GM10847 (cell line): Measurements from ENCODE around the gene GMDS.

Experiments
- POLR2A ChIP-seq: IDR thresholded peaks from 2 replicates; pipeline ENCODE4 v1.6.1; 2011; ENCODE audit not compliant: insufficient read length; ENCODE audit errors: extremely low read depth

Gene GMDS

GRCh38 chr6:1871724-1872315 is 373.6 kb downstream of the GMDS start:
- no peak for TF ChIP-seq POLR2A

- TF ChIP-seq POLR2A: no peak
Measured at GRCh38 chr6:1870932-1871331, 374.5 kb downstream of the GMDS start.

- TF ChIP-seq POLR2A: no peak
Measured at GRCh38 chr6:1870251-1870650, 375.2 kb downstream of the GMDS start.

GRCh38 chr6:1869769-1870168 is 375.6 kb downstream of the GMDS start:
- TF ChIP-seq POLR2A: no peak

GRCh38 chr6:1869308-1869707 is 376.1 kb downstream of the GMDS start:
- TF ChIP-seq POLR2A: no peak

GRCh38 chr6:1868561-1869261 is 376.7 kb downstream of the GMDS start:
- no peak for TF ChIP-seq POLR2A

GRCh38 chr6:1867197-1867596 is 378.2 kb downstream of the GMDS start:
- TF ChIP-seq POLR2A: no peak

- TF ChIP-seq POLR2A: no peak
Measured at GRCh38 chr6:1865585-1865984, 379.8 kb downstream of the GMDS start.

- TF ChIP-seq POLR2A: no peak
Measured at GRCh38 chr6:1864496-1864895, 380.9 kb downstream of the GMDS start.

GRCh38 chr6:1862411-1862810 is 383.0 kb downstream of the GMDS start:
- TF ChIP-seq POLR2A: no peak

- no peak for TF ChIP-seq POLR2A
Measured at GRCh38 chr6:1860756-1861348, 384.6 kb downstream of the GMDS start.

GRCh38 chr6:1858859-1859258 is 386.5 kb downstream of the GMDS start:
- TF ChIP-seq POLR2A: no peak

- TF ChIP-seq POLR2A: no peak
Measured at GRCh38 chr6:1858196-1858595, 387.2 kb downstream of the GMDS start.

GRCh38 chr6:1856381-1856780 is 389.0 kb downstream of the GMDS start:
- TF ChIP-seq POLR2A: no peak

- TF ChIP-seq POLR2A: no peak
Measured at GRCh38 chr6:1855890-1856289, 389.5 kb downstream of the GMDS start.

- TF ChIP-seq POLR2A: no peak
Measured at GRCh38 chr6:1854296-1854695, 391.1 kb downstream of the GMDS start.

- TF ChIP-seq POLR2A: no peak
Measured at GRCh38 chr6:1853761-1854160, 391.6 kb downstream of the GMDS start.
